Measurements from ENCODE around the gene FATE1.
"Not testable (repeated sequence)": the region's sequence is repeated elsewhere in the genome, so short reads cannot be mapped to it uniquely, and the experiment has no call there.

FATE1 gene, protein sequence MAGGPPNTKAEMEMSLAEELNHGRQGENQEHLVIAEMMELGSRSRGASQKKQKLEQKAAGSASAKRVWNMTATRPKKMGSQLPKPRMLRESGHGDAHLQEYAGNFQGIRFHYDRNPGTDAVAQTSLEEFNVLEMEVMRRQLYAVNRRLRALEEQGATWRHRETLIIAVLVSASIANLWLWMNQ

GRCh38 chrX:151715752-151716151 is at the start of gene FATE1:
Gene FATE1, plus strand, starts transcription at chrX:151716035. Its CDS starts 85 bp downstream, at chrX:151716120.
- DNase-seq (ENCODE audit: low spot score), result no peak

- DNase-seq (ENCODE audit: low spot score), result no peak
Observed at GRCh38 chrX:151675121-151675746, 40.6 kb upstream of the FATE1 start.

- DNase-seq (ENCODE audit: low spot score), result no peak
Observed at GRCh38 chrX:151676196-151676595, 39.6 kb upstream of the FATE1 start.

DNA sequence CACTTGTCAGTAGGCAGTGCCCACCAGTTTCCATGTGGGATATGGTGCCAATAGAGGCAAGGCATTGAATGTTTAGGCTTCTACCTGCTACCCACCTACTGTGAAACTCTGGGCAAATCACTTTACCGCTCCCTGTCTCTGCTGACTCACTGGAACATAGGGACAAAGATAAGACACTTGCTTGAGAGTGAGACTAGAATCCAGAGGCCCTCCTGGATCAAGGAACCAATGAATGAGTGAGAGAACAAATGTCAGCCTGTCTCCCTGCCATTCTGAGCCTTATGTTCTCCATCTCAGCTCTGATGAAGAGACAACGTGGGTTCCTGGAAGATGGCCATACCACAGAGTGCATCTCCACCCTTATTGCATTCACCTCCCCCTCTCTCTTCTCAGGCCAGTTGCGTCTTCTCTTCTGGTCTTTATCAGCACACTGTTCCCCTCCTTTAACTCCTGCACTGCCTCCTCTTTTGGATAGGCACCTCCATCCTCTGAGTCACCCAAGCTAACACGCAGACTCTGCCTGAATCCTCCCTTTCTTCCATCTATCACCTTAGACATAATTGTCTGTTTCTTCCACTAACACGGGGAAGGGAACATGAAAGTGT is 35.9 kb upstream of the FATE1 start:
- no peak for DNase-seq (ENCODE audit: low spot score)

DNA sequence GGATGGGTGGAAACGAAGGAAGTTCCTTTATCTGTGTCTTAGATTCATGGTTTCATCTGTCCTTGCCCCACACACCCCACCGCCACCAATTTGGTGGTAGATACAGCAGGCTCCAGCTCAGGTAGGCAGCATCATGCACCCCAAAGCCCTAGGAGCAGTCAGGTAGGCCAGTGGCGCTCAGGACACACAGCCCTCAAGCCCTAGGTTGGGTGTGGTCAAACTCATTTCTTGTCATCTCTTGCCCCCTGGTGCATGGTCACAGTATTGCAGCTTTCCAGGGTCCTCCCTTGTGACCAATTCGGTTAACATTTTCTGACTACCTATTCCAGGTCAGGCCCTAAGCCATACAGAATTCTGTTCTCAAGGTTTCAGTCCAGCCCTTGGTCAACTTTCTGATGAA is 35.0 kb upstream of the FATE1 start:
- peak; percentile 42 for DNase-seq (ENCODE audit: low spot score)

- no peak for DNase-seq (ENCODE audit: low spot score)
Observed at GRCh38 chrX:151687635-151688034, 28.2 kb upstream of the FATE1 start.

GRCh38 chrX:151688695-151689094 is 27.1 kb upstream of the FATE1 start:
- no peak for DNase-seq (ENCODE audit: low spot score)

DNA sequence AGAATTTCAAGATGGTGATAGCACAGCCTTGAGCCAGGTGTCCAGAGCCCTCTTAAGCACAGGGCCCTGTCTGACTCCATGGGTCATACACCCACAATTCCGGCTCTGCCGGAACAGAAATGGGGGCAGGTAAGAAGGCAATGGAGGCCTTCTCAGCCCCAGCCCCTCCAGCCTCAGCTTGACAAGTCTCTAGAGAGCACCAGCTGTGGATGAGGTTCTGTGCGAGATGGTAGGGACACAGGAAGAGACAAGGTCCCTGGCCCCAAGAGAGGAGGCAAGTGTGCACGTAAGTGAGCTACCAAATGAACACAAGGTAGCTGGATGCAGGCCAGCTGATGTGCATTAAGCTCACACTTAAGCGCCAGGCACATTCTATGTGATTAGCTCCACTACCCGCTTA is 23.0 kb upstream of the FATE1 start:
- no peak for DNase-seq (ENCODE audit: low spot score)

DNA sequence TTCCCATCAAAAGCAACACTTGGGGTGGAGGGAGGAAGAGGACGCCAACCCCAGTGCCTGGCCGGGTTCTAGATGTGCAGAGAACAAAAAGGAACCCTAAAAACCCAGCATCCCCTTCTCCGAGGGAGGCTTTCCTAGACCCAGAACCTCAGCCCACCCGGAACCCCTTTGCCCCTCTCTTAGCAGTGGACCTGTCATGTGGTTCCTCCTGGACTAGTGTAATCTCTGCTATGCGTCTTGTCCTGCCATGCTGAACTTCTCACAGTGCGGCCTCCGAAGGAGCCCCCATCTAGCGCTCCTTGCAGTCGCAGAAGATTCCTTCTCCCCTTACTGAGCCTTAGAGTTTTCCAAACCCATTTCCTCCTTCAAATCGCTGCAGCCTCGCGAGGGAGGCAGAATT is 21.7 kb upstream of the FATE1 start:
- no peak for DNase-seq (ENCODE audit: low spot score)

DNA sequence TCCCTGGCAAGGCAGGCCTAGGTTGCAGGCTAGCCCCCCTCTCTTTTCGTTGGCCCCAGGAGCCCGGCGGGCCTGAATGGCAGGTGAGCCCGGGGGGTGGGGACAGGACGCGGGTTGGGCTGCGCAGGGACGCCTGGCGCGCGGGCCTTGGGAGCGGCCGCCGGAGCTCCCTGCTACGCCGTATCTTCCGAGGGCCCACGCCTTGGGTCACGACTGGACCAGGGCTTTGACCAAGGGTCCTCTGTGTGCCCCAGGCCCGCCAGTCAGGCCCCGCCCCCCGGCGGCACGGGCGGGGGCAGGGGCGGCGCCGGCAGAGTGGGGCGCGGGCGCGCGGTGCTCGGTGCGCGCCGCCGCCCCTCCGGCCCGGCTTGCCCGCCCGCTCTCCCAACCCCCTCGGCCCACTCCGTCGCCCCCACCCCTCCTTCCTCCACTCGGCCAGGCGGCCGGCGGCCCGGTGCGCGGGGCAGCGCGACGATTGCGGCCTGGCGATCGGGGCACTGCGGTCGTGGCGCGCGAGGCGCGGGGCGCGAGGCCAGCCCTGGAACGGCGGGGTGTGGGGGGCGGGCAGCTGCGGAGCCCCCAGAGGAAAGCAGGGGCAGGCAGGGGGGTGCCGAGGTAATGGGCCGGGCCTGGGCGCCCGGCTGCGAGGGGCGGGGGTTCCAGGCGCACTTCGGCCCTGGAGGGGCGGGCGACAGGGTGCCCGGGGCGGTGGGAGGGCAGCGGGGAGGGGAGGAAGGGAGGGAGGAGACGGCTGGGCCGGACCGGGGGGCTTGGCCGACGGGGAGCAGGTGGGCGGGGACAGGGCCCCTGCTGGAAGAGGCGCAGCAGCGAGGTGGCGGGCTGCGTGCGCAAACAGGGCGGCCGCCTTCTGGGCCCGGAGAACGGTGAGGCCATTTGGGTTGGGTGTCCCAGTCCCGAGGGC is 20.9 kb upstream of the FATE1 start, which contains the start of gene PRRG3:
TSS of gene PRRG3 (plus strand) at position 798 of the 922 bp plus-strand sequence. CDS start 3,357 bp downstream, outside the sequence.
- no peak for DNase-seq (ENCODE audit: low spot score)

DNA sequence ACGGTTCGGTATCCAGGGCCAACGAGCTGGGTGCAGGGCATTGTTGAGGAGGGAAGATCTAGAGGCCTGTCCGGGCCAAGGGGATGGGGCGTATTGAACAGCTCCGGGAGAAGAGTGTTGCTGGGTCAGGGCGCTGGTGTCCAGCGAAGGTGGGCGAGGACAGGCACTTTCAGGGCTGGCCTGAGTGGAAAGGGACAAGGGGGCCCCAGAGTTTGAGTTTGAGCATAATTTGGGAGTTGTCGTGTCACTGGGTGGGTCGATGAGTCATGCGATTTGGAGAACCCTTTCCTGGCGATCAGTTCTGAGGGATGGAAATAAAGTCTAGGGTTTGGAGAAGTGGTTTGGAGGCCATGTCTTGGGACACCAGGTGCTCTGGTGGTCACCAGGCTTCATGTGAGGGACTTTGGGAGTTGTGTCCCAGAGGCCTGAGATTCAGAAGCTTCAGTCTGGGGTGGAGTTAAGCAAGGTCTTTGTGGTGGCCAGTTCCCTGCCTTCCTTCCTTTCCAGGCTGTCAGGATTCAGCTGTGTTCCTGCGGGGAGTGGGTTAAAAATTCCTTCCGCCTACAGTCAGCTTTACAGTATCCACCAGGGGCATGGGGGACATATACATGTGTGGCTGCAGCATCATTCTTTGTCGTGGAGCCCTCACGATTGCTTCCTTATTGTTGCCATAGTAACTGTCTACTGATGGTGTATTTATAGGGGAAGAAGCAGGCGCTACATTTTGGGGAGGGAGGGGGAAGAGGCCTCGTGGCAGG is 20.1 kb upstream of the FATE1 start:
- no peak for DNase-seq (ENCODE audit: low spot score)

DNA sequence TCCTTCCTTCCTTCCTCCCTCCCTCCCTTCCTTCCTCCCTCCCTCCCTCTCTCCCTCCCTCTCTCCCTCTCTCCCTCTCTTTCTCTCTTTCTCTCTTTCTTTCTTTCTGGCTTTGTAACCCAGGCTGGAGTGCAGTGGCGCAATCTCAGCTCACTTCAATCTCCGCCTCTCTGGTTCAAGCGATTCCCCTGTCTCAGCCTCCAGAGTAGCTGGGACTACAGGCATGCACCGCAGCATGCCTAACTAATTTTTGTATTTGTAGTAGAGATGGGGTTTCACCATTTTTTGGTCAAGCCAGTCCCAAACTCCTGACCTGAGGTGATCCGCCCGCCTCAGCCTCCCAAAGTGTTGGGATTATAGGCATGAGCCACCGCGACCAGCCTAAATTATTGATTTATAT is 18.8 kb upstream of the FATE1 start:
- DNase-seq (ENCODE audit: low spot score), result not testable (repeated sequence)

- no peak for DNase-seq (ENCODE audit: low spot score)
Observed at GRCh38 chrX:151697522-151697921, 18.3 kb upstream of the FATE1 start.

GRCh38 chrX:151698485-151698884 is 17.4 kb upstream of the FATE1 start:
- no peak for DNase-seq (ENCODE audit: low spot score)

DNA sequence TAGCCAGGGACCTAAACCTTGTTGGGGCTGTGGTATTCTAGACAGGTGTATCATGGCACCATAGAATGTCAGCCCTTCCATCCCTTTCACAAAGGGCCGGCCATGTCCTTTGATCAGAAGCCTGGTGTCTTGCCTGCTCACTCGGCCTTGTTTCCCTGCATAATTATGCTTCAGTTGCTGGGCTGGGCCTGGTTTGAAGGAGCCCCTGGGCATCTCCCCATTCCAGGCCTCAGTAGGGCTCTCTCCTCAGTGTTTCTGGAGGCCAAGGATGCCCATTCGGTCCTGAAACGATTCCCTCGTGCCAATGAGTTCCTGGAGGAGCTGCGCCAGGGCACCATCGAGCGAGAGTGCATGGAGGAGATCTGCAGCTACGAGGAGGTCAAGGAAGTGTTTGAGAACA is 16.1 kb upstream of the FATE1 start:
- no peak for DNase-seq (ENCODE audit: low spot score)

DNA sequence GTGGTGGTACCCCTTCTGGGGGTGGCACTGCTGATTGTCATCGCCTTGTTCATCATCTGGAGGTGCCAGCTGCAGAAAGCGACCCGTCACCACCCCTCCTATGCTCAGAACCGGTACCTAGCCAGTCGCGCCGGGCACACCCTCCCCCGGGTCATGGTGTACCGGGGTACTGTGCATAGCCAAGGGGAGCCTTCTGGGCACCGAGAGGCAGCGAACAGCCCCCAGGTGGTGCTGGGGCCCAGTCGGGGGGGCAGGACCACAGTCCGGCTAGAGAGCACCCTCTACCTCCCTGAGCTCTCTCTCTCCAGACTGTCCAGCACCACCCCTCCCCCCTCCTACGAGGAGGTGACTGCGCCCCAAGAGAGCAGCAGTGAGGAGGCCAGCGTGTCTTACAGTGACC is 15.3 kb upstream of the FATE1 start:
- DNase-seq (ENCODE audit: low spot score), result no peak

- DNase-seq (ENCODE audit: low spot score), result no peak
Observed at GRCh38 chrX:151701071-151701470, 14.8 kb upstream of the FATE1 start.

- no peak for DNase-seq (ENCODE audit: low spot score)
Observed at GRCh38 chrX:151701531-151701930, 14.3 kb upstream of the FATE1 start.

GRCh38 chrX:151702026-151702714 is 13.7 kb upstream of the FATE1 start:
- DNase-seq (ENCODE audit: low spot score), result no peak

DNA sequence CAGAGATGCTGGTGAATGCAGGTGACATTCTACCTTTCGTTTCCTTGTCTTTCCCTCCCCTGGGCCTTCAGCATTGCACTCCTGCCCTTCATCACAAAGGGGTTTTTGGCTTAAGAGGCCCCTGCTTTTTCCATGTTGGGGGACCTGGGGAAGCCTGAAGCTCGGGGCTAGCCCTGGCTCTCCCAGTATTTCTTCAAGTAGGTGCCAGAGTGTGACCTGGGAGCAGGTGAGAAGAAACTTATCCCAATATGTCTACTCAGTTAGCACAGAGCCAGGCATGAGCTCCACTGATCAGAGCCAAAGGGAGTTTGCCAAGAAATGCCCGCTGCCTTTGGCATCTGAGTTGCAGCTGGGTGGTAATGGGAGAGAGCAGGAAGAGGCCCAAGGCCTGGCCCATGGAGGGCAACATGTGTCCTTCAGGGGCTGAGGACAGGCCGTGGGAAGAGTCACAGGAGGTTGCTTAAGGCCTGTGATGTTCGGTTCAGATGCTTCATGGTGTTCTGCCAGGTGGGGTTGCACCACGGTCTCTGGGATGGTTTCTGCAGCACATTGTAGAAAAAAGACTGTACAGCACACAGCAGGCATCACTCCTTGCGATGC is 13.0 kb upstream of the FATE1 start:
- DNase-seq (ENCODE audit: low spot score), result no peak

GRCh38 chrX:151703487-151703886 is 12.3 kb upstream of the FATE1 start:
- DNase-seq (ENCODE audit: low spot score), result no peak
